ENCODE data around the gene MCU. TPM values are rescaled to one million over a fixed set of nuclear protein-coding genes. Genes with fewer than 3 reads are reported as not detected.

Gene MCU
- total RNA-seq, 1 experiment from 2014 or later = 70.2 TPM

DNA sequence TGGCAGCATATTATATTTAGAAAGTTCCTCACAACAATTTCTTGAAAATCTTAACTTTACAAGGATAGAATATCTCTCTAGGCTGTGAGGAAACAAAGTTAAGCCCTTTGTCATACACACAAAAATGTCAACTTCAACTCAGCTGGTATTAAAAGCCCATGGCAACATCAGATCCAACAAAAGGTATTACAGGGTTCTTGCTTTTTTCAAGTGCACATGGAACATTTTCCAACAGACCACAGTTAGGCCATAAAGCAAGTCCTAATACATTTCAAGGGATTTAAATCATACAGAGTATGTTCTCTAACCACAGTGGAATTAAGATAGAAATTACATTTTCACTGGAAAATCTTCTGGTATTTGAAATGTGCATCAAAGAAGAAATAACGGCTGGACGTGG is 129.7 kb downstream of the MCU start:
- intact Hi-C loops (cut with micrococcal nuclease; ENCODE audit: unreplicated experiment) = no loop called here
- no TSS peak for BruUV-seq (replicated peaks)

DNA sequence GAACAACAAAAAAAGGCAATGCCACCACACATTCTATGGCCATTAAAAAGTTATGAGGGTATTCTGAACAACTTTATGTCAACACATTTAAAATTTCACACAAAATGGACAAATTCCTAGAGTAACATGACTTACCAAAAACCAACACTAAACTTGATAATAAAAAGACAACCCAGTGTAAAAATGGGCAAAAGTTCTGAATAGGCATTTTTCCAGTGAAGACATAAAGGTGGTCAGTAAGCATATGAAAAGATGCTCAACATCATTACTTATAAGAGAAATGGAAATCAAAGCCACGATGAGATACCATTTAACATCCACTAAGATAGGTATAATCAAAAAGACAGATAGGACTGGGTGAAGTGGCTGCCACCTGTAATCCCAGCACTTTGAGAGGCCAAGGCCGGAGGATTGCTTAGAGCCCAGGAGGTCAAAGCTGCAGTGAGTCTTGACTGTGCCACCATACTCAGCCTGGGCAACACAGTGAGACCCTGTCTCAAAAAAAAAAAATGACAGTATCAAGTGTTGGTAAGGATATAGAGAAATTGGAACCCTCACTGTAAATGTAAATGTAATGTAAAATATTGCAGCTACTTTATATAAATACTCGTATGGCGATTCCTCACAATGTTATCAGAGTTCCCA is 130.5 kb downstream of the MCU start:
- CTCF ChIA-PET = no interaction called here
- BruUV-seq (replicated peaks) = no TSS peak
- intact Hi-C loops (cut with micrococcal nuclease; ENCODE audit: unreplicated experiment) = no loop called here

More for the DNA sequence above, 129.7 kb downstream of the MCU start:
- DNase-seq = no peak
- Mint-ChIP-seq H3K27me3 (ENCODE audit: unreplicated experiment) (no peaks in the 10 kb centered on the region), H3K9me3 (ENCODE audit: low read depth, unreplicated experiment) (peaks cover 2% of the 10 kb centered on the region), H3K4me1 (ENCODE audit: low read depth, unreplicated experiment) (peaks cover 37% of the 10 kb centered on the region), H3K27ac (ENCODE audit: unreplicated experiment) (no peak overlapping the region), H3K4me3 (ENCODE audit: low read depth, unreplicated experiment) (no peak overlapping the region), H3K36me3 (ENCODE audit: insufficient read depth, unreplicated experiment) (no peaks in the 10 kb centered on the region)
- CTCF ChIA-PET = no interaction called here
- TF ChIP-seq, protein P1, sequence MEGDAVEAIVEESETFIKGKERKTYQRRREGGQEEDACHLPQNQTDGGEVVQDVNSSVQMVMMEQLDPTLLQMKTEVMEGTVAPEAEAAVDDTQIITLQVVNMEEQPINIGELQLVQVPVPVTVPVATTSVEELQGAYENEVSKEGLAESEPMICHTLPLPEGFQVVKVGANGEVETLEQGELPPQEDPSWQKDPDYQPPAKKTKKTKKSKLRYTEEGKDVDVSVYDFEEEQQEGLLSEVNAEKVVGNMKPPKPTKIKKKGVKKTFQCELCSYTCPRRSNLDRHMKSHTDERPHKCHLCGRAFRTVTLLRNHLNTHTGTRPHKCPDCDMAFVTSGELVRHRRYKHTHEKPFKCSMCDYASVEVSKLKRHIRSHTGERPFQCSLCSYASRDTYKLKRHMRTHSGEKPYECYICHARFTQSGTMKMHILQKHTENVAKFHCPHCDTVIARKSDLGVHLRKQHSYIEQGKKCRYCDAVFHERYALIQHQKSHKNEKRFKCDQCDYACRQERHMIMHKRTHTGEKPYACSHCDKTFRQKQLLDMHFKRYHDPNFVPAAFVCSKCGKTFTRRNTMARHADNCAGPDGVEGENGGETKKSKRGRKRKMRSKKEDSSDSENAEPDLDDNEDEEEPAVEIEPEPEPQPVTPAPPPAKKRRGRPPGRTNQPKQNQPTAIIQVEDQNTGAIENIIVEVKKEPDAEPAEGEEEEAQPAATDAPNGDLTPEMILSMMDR (IDR thresholded peaks at IDR 0.05; ENCODE audit: unreplicated experiment) = no peak

DNA sequence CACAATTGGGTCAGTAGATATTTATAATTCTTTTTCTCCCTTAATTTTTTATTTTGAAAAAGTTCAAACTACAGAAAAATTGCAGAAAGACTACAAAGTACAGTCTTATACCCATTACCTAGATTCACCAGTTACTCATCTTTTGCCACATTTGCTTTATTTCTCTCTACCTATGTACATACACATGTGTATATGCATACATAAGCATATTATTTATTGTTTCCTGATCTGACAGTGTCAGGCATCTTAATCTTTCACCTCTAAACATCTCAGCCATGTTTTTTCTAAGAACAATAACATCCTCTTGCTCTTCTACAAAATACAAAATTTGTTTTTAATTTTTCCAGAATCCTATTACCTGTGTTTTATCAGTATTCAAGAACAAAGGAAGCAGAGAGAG is 133.2 kb downstream of the MCU start:
- CTCF ChIA-PET = no interaction called here

More for the DNA sequence above, 130.5 kb downstream of the MCU start:
- Mint-ChIP-seq H3K27me3 (ENCODE audit: unreplicated experiment) (no peaks in the 10 kb centered on the region), H3K9me3 (ENCODE audit: low read depth, unreplicated experiment) (peaks cover 2% of the 10 kb centered on the region), H3K36me3 (ENCODE audit: insufficient read depth, unreplicated experiment) (no peaks in the 10 kb centered on the region), H3K4me3 (ENCODE audit: low read depth, unreplicated experiment) (no peak overlapping the region), H3K4me1 (ENCODE audit: low read depth, unreplicated experiment) (peaks cover 29% of the 10 kb centered on the region), H3K27ac (ENCODE audit: unreplicated experiment) (no peak overlapping the region)
- no peak for DNase-seq
- TF ChIP-seq, protein P1 (IDR thresholded peaks at IDR 0.05; ENCODE audit: unreplicated experiment) = no peak

DNA sequence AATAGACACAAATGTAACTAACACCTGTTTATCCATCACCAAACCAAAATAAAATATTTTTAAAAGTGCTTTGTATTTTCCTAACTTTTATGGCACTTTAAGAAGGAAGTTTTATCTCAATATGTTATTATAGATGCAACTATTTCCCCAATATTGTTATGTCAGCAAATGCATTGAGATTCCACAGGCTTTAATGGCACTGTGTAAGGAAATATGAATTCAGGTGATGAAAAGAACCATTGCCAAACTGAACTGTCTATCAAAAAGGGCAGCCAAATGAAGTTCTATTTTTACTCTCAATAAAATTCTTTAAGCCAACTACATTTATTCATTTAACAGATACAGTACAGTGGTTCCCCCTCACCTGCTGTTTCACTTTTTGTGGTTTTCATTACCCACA is 134.4 kb downstream of the MCU start:
- CTCF ChIA-PET = interaction anchor here (0.7 kb wide), 1 partner anchor 463 kb away, joined by 3 read pairs; no protein-coding TSS in a partner anchor
- Mint-ChIP-seq H3K27ac (ENCODE audit: unreplicated experiment) (no peak overlapping the region), H3K4me1 (ENCODE audit: low read depth, unreplicated experiment) (peaks cover 38% of the 10 kb centered on the region), H3K4me3 (ENCODE audit: low read depth, unreplicated experiment) (no peak overlapping the region), H3K27me3 (ENCODE audit: unreplicated experiment) (no peaks in the 10 kb centered on the region), H3K36me3 (ENCODE audit: insufficient read depth, unreplicated experiment) (no peaks in the 10 kb centered on the region), H3K9me3 (ENCODE audit: low read depth, unreplicated experiment) (peaks cover 2% of the 10 kb centered on the region)
- DNase-seq = no peak
- intact Hi-C loops (cut with micrococcal nuclease; ENCODE audit: unreplicated experiment) = loop anchor here (5.0 kb wide), 1 partner anchor 44 kb away; no protein-coding TSS in a partner anchor
- TF ChIP-seq, protein P1 (IDR thresholded peaks at IDR 0.05; ENCODE audit: unreplicated experiment) = no peak
- BruUV-seq (replicated peaks) = no TSS peak

More for the DNA sequence above, 133.2 kb downstream of the MCU start:
- H3K27me3 Mint-ChIP-seq (ENCODE audit: unreplicated experiment) = no peaks in the 10 kb centered on the region
- H3K4me1 Mint-ChIP-seq (ENCODE audit: low read depth, unreplicated experiment) = peaks cover 27% of the 10 kb centered on the region
- peaks cover 2% of the 10 kb centered on the region for H3K9me3 Mint-ChIP-seq (ENCODE audit: low read depth, unreplicated experiment)
- H3K4me3 Mint-ChIP-seq (ENCODE audit: low read depth, unreplicated experiment) = no peak overlapping the region
- H3K36me3 Mint-ChIP-seq (ENCODE audit: insufficient read depth, unreplicated experiment) = no peaks in the 10 kb centered on the region
- BruUV-seq (replicated peaks) = no TSS peak
- intact Hi-C loops (cut with micrococcal nuclease; ENCODE audit: unreplicated experiment) = loop anchor here (5.0 kb wide), 1 partner anchor 43 kb away; no protein-coding TSS in a partner anchor
- no peak for DNase-seq
- H3K27ac Mint-ChIP-seq (ENCODE audit: unreplicated experiment) = no peak overlapping the region
- TF ChIP-seq, protein P1 (IDR thresholded peaks at IDR 0.05; ENCODE audit: unreplicated experiment) = no peak

All from Calu3 (cell line).